ENCODE data around the gene SCTR.

DNA sequence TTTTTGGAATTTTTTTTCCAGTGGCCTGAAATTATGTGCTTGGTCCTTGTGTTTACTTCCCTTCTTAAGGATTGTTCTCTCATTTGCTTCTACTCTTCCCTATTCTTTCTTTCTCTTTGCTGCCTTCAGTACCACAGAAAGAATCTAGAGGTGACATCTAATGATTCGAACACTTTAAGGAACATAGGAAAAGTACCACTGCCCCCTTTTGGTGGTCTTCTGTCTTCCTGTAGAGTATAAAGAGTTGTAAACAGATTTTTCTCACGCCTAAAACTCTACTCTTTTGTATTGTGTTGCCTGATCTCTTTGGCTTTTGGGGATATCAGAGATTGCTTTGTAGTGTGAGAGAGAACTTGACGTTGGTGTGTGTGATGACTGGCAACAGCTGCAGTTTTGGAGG, 7.0 kb upstream of the SCTR start:
- TF ChIP-seq CTCF (IDR thresholded peaks at IDR 0.05; ENCODE audit: insufficient read depth, low read length) (no peak), POLR2AphosphoS5 (IDR thresholded peaks at IDR 0.05; ENCODE audit: low read depth) (no peak), REST (IDR thresholded peaks at IDR 0.05; ENCODE audit: insufficient replicate concordance, low read depth) (no peak), GABPA (IDR thresholded peaks at IDR 0.05; ENCODE audit: low read depth) (no peak), SPI1 (IDR thresholded peaks at IDR 0.05; ENCODE audit: borderline replicate concordance, low read depth) (no peak)
